HG03520 (cell line): Measurements from ENCODE around the gene ZBTB22.
A peak's percentile ranks its signal among the peaks of the same experiment; 100 is the strongest.
"Not testable (repeated sequence)": the region's sequence is repeated elsewhere in the genome, so short reads cannot be mapped to it uniquely, and the experiment has no call there.

ENCODE experiments used
- ATAC-seq: cut with Tn5 transposase; IDR thresholded peaks from one replicate; pipeline ENCODE4 v1.9.1; 2021; ENCODE audit warnings: mild to moderate bottlenecking, moderate library complexity; ENCODE audit not compliant: unreplicated experiment

The ZBTB22 gene

DNA sequence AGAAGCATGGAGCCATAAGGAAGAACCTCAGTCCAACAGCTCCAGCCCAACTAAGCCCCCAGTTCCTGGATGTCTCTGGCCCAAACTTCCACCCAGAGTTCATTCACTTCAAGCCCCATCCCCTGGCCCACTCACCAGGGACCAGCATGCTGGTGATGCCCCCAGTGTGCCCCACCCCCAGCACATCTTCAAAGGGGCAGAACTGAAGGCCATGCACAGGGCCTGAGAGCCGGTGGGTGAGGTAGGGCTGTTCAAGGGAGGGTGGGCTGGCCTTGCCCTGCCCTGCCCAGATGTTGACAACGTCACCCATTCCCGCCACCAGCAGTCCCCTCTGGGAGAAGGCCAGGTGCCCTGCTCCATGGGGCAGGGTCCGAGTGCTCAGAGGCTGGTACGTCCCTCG lies 37.0 kb downstream of the ZBTB22 start:
- no peak for ATAC-seq

GRCh38 chr6:33279971-33280511 lies 37.5 kb downstream of the ZBTB22 start:
- ATAC-seq: no peak

DNA sequence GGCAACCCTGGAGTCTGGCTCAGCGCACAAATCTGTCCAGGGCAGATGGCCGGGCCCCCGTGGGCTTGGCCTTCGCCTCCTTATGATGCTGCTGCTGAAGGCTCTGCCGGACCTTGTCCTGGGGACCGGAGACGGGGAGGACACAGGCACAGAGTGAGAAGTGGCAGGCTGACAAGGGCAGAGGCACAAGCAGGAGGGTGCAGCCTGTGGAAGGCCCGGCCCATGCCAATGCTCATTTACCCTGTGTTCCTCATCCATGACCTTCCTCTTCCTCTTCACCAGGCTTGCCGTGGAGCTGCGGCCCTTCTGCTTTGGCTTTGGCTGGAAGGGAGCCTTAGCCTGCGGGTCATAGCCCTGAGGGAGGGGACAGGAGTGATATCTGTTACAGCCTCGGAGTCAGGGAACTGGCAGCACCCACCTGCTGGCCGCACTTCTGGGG lies 38.3 kb downstream of the ZBTB22 start:
- ATAC-seq: no peak

DNA sequence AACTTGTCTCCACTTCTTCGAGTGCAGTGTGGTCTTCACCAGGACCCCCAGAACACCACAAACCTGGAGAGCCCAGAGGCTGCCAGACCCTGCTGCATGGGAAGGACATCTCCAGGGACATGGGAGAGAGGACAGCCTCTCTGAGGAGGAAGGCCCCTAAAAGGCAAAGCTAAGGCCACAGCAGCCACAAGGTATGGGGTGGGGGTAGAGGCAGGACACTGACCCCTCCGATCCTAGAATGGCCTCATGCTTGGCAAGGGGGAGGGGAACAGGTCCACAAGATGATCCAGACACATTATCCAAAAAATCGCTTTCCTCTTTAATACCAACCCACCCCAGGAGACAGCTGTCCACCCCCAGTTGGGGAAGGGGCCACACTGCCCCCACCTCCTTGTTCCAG lies 38.7 kb downstream of the ZBTB22 start:
- no peak for ATAC-seq

- ATAC-seq: no peak
Measured at GRCh38 chr6:33278392-33278741, 39.2 kb downstream of the ZBTB22 start.

GRCh38 chr6:33277663-33278391 lies 39.7 kb downstream of the ZBTB22 start:
- no peak for ATAC-seq

DNA sequence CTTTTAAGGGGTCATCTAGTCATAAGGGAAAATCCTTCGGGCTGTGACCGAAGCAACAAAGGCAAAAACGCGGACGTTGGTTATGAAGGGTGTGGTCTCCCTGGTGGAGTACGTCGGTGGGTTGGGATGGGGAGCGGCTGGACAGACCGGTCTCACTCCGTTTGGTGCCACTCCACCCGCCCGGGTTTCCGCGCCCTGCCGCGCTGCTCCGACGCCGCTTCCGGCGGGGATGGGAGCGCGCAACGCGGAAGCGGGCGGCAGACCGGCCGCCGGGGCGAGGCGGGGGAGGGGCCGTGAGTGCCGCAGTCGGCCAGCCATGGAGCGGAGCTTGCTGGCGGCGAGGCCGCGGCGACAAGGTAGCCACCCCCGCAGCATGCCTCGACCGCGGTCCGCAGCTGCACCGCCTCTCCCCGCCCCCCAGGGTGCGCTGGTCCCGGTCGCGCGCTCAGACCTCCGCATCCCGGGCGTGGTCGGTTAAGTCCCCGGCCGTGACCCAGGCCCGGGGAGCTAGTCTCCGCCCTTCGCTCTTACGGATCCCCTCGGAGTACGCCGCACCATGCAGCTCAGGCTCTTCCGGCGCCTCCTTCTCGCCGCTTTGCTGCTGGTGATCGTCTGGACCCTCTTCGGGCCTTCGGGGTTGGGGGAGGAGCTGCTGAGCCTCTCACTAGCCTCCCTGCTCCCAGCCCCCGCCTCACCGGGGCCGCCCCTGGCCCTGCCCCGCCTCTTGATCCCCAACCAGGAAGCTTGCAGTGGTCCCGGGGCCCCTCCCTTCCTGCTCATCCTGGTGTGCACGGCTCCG lies 40.5 kb downstream of the ZBTB22 start, which contains the start of gene B3GALT4:
Gene B3GALT4 (plus strand): TSS at position 260 of the 799 bp plus-strand sequence. CDS start 297 bp downstream, at position 557.
- peak; percentile 44 for ATAC-seq

DNA sequence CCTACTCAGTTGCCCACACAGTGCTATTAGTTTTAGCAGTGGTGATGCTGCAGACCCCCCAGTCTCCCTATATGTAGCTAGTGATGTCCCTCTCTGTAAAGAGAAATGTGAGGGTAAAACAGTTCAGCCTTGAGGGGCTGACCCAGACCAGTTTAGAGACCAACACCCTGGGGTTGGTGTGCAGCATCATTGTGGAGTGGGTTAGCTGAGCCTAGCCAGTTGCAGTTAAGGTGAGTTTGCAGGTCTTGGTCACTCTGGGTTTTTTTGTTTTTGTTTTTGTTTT lies 41.0 kb downstream of the ZBTB22 start:
- no peak for ATAC-seq

GRCh38 chr6:33275795-33276580 lies 41.6 kb downstream of the ZBTB22 start:
- not testable (repeated sequence) for ATAC-seq

DNA sequence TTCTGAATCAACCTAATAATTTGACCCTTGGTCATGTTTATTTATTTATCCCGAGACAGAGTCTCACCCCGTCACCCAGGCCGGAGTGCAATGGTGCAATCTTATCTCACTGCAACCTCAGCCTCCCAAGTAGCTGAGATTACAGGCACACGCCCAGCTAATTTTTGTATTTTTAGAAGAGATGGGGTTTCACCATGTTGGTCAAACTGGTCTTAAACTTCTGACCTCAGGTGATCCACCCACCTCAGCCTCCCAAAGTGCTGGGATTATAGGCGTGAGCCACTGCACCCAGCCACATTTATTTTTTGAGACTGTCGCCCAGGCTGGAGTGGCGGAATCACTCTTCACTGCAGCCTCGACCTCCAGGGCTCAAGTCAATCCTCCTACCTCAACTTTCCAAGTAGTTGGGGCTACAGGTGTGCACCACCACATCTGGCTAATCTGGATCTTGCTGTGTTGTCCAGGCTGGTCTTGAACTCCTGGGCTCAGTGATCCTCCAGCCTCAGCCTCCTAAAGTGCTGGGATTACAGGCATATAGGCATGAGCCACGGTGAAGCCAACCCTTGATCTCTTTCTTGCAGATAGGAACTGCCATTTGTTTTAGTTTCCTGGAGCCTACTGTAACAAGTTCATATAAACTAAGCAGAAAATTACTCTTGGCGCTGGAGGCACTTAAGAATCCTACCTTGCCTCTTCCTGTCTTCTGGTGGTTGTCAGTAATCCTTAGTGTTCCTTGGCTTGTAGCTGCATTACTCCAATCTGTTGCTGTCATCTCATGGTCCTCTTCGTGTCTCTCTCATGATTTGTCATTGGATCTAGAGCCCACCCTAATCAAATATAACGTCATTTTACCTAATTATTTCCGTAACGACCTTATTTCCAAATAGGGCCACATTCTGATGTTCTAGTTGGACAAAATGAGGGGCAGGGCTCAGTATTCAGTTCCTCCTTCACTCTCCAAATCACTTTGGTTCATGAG lies 43.3 kb downstream of the ZBTB22 start:
- ATAC-seq: no peak

DNA sequence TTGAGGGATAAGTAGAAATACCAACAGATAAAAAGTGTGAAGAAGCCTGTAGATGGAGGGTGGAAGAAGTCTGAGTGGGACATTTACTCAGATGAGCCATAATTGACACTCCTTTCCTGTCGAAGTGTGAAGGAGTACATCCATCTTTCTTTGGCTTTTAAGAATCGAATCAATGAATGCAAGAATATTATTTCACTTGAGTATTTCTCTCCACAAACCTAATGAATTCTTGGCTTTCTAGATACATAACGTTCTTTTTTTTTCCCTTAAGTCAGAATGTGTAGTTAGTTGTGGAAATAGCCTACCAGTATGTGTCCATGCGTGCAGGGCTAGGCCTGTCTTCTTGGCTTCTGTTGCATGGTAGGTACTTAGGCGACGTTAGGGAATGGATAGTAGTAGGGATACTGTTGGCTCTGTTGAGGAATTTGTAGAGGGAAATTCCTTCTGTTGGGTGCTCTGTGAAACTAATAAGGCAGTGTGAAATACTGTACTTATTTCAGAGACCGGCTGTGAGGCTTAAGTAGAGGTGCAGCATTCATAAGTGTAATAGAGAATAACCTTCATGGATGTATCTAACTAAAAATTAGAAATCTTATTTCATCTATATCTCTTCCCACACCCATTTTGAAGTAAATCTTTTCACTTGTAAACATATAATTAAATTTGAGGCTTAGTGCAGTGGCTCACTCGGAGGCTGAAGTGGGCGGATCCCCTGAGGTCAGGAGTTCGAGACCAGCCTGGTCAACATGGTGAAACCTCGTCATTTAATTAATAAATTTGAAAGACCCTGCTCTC lies 44.2 kb downstream of the ZBTB22 start:
- no peak for ATAC-seq

GRCh38 chr6:33272275-33273128 lies 45.0 kb downstream of the ZBTB22 start:
- peak; percentile 21 for ATAC-seq

- peak; percentile 83 for ATAC-seq
Measured at GRCh38 chr6:33271468-33272274, 45.9 kb downstream of the ZBTB22 start, which contains the start of the genes RPS18 and VPS52. Gene RPS18 (plus strand): TSS chr6:33272075. CDS start chr6:33272120, 45 bp downstream. Gene VPS52 (minus strand): TSS chr6:33271876. CDS start chr6:33271675, 201 bp downstream.

DNA sequence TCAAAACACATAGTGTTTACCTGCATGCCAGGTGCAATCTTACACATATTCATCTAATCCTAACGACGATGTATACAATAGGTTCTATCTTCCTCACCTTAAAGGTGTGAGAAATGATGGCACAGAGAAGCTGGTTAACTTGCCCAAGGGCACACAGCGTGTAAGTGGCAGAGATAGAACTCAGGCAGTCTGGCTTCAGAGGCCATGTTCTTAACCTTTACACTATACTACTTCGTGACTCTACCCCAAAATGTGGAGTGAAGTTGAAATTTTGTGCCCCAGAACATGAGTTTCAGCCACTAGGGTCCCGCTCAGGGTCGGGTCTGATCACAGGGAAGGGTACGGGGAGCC lies 46.5 kb downstream of the ZBTB22 start:
- no peak for ATAC-seq
